Activated CD8-positive, alpha-beta T cell treated with anti-CD3 and anti-CD28 coated beads for 36 hours (primary cell): Measurements from ENCODE around the gene HMCN1. TPM values are rescaled to one million over a fixed set of nuclear protein-coding genes. Genes with fewer than 3 reads are reported as not detected.
A peak's percentile ranks its signal among the peaks of the same experiment; 100 is the strongest.

ENCODE experiments used
- ATAC-seq: fragments of 200-7000 bp; cut with Tn5 transposase; one replicate; pipeline ENCODE4 v1.10.0; 2021; ENCODE audit warnings: mild to moderate bottlenecking, moderate library complexity
- CTCF ChIA-PET: fragments of 350-600 bp; sonication (Branson Sonifier 250); formaldehyde crosslinking; loops from one replicate; lab custom pipeline; 2021; ENCODE audit warnings: antibody characterized with exemption; lab: Charles Lee
- POLR2A ChIA-PET: fragments of 350-600 bp; sonication (Branson Sonifier 250); formaldehyde crosslinking; loops from one replicate; lab custom pipeline; 2021; ENCODE audit warnings: antibody characterized with exemption; lab: Charles Lee
- DNase-seq: peaks from one replicate; pipeline ENCODE4 v3.0.0-alpha.2; 2020
- H3K27ac Mint-ChIP-seq: one replicate; pipeline ENCODE4 v1.8.0; 2021; ENCODE audit warnings: mild to moderate bottlenecking, mixed read lengths
- H3K27me3 Mint-ChIP-seq: one replicate; pipeline ENCODE4 v1.8.0; 2021; ENCODE audit warnings: mixed read lengths
- H3K36me3 Mint-ChIP-seq: one replicate; pipeline ENCODE4 v1.8.0; 2021; ENCODE audit warnings: low read depth, mixed read lengths
- H3K4me1 Mint-ChIP-seq: one replicate; pipeline ENCODE4 v1.8.0; 2021; ENCODE audit warnings: low read depth, mixed read lengths
- H3K4me3 Mint-ChIP-seq: one replicate; pipeline ENCODE4 v1.8.0; 2021; ENCODE audit warnings: mild to moderate bottlenecking, moderate library complexity, mixed read lengths
- H3K9me3 Mint-ChIP-seq: one replicate; pipeline ENCODE4 v1.8.0; 2021; ENCODE audit warnings: mixed read lengths
- CTCF ChIP-seq: fragments of 200-600 bp; IDR thresholded peaks from one replicate; pipeline ENCODE4 v1.8.0; 2022; ENCODE audit warnings: antibody characterized with exemption, mild to moderate bottlenecking
- intact Hi-C: fragments of 100-400 bp; cut with micrococcal nuclease; formaldehyde crosslinking; loops from one replicate; pipeline ENCODE4 v1.10.0; 2022
- total RNA-seq, 2 experiments: library from RNA; stranded (reverse); gene quantifications; one replicate each; pipeline ENCODE4 v1.2.3, GENCODE V29; 2021

The HMCN1 gene
- total RNA-seq, 2 experiments from 2014 or later = not detected

- intact Hi-C loops = no loop called here
- TF ChIP-seq CTCF = no peak
- H3K27ac Mint-ChIP-seq = no peak overlapping the region
- no peak overlapping the region for H3K4me3 Mint-ChIP-seq
- ATAC-seq (no peak), DNase-seq (no peak)
- H3K9me3 Mint-ChIP-seq = no peaks in the 10 kb centered on the region
- H3K4me1 Mint-ChIP-seq = no peaks in the 10 kb centered on the region
- no peaks in the 10 kb centered on the region for H3K36me3 Mint-ChIP-seq
- ChIA-PET POLR2A (no interaction called here), CTCF (no interaction called here)
- H3K27me3 Mint-ChIP-seq = peaks cover 2% of the 10 kb centered on the region
Observed at GRCh38 chr1:186144505-186144904, 410.3 kb downstream of the HMCN1 start.

GRCh38 chr1:186146974-186147373 is 412.8 kb downstream of the HMCN1 start:
- CTCF ChIA-PET = no interaction called here
- POLR2A ChIA-PET = no interaction called here
- DNase-seq = peak; percentile 8

GRCh38 chr1:186149591-186149990 is 415.4 kb downstream of the HMCN1 start:
- ATAC-seq (no peak), DNase-seq (no peak)
- Mint-ChIP-seq H3K9me3 (no peaks in the 10 kb centered on the region), H3K36me3 (no peaks in the 10 kb centered on the region), H3K4me1 (no peaks in the 10 kb centered on the region), H3K4me3 (no peak overlapping the region), H3K27me3 (peaks cover 8% of the 10 kb centered on the region), H3K27ac (no peak overlapping the region)
- POLR2A ChIA-PET = no interaction called here
- no peak for TF ChIP-seq CTCF
- CTCF ChIA-PET = no interaction called here
- intact Hi-C loops = no loop called here

More at GRCh38 chr1:186146974-186147373, 412.8 kb downstream of the HMCN1 start:
- no peak for TF ChIP-seq CTCF
- peak; percentile 47 for ATAC-seq
- no peaks in the 10 kb centered on the region for H3K36me3 Mint-ChIP-seq
- no peak overlapping the region for H3K27ac Mint-ChIP-seq
- no peak overlapping the region for H3K4me3 Mint-ChIP-seq
- H3K9me3 Mint-ChIP-seq = no peaks in the 10 kb centered on the region
- H3K4me1 Mint-ChIP-seq = no peaks in the 10 kb centered on the region
- peaks cover 2% of the 10 kb centered on the region for H3K27me3 Mint-ChIP-seq
- intact Hi-C loops = no loop called here

GRCh38 chr1:186152227-186152619 is 418.0 kb downstream of the HMCN1 start:
- intact Hi-C loops = no loop called here
- Mint-ChIP-seq H3K27me3 (peaks cover 10% of the 10 kb centered on the region), H3K4me3 (no peak overlapping the region), H3K4me1 (no peaks in the 10 kb centered on the region), H3K27ac (no peak overlapping the region), H3K36me3 (no peaks in the 10 kb centered on the region), H3K9me3 (no peaks in the 10 kb centered on the region)
- no peak for DNase-seq
- ATAC-seq = no peak
- ChIA-PET POLR2A (interaction anchor here (0.5 kb wide), 1 partner anchor 9 kb away, joined by 3 read pairs; no protein-coding TSS in a partner anchor), CTCF (no interaction called here)
- no peak for TF ChIP-seq CTCF

- no peak for ATAC-seq
- intact Hi-C loops = no loop called here
- POLR2A ChIA-PET = no interaction called here
- no peak for TF ChIP-seq CTCF
- peaks cover 10% of the 10 kb centered on the region for H3K27me3 Mint-ChIP-seq
- H3K27ac Mint-ChIP-seq = no peak overlapping the region
- CTCF ChIA-PET = no interaction called here
- H3K36me3 Mint-ChIP-seq = no peaks in the 10 kb centered on the region
- no peaks in the 10 kb centered on the region for H3K4me1 Mint-ChIP-seq
- H3K9me3 Mint-ChIP-seq = no peaks in the 10 kb centered on the region
- DNase-seq = no peak
- H3K4me3 Mint-ChIP-seq = no peak overlapping the region
Observed at GRCh38 chr1:186152620-186153239, 418.5 kb downstream of the HMCN1 start.
